Stimulated activated CD8-positive, alpha-beta memory T cell treated with anti-CD3 and anti-CD28 coated beads, Interleukin-2, amount 100 ng/mL, for 48 hours (primary cell): ENCODE measurements around the gene RASGRP1.

Experiments
- DNase-seq, 2 donors: peaks; one replicate each; pipeline ENCODE4 v3.0.0-alpha.2; 2020; ENCODE audit warnings: low read depth in 2 of 2

The RASGRP1 gene

GRCh38 chr15:38459480-38459879 lies 105.1 kb downstream of the RASGRP1 start:
- DNase-seq = no peak

GRCh38 chr15:38458646-38459045 lies 106.0 kb downstream of the RASGRP1 start:
- DNase-seq = no peak

GRCh38 chr15:38455092-38455491 lies 109.5 kb downstream of the RASGRP1 start:
- no peak for DNase-seq

- no peak for DNase-seq
Measured at GRCh38 chr15:38454696-38455090, 109.9 kb downstream of the RASGRP1 start.

DNA sequence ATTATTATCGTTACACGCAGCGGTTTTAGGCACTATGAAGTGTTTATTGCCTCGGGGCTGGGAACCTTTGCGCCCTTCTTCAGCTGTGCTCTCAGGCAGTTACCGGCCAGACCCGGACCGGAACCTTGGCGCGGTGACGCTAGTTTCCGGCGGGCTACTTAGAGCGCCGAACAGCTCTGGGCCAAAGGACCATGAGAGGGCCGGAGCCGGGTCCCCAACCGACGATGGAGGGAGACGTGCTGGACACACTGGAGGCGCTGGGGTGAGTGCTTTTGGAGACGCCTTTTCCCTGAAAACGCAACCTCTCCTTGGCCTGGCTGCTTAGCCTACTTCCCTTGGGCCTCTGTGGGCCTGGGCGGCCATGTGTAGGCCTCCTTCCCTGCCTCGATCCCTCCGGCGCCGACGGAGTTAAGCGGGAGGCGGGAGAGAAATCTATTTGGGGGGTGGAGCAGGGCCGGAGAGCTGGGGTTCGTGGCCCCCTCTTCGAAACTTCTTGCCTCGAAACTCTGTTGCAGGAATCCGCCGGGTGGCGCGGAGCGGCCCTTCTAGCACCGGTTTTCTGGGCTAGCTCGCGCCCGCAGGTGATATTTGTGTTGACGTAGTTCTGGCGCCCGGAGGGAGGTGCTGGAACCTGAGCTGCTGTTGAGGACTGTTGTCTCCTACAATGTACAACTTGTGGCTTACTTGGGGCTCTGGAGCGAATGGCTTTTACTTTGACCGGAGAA lies 110.5 kb downstream of the RASGRP1 start, which contains the start of gene FAM98B:
TSS of gene FAM98B (plus strand) at position 157 of the 725 bp plus-strand sequence. CDS start at position 192, 35 bp downstream.
- peak; percentile 86 to 89 for DNase-seq

DNA sequence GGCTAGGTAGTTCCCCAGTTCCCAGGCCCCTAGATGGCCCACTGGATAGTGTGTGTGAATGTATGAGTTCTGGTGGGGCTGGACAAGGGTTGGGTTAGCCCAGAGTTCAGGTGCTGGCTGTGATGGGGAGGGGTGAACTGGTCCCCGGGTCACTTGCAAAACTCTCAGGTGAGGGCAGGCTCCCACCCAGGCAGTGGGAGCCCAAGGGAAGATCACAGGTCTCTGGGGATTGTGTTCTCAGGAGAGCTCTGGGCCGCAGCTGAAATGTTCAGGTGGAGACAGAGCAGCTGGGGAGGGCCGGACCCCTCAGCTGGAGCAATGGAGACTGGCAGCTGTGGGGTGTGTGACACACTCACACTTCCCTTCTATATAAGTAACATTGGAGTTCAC lies 123.5 kb downstream of the RASGRP1 start:
- DNase-seq = no peak

DNA sequence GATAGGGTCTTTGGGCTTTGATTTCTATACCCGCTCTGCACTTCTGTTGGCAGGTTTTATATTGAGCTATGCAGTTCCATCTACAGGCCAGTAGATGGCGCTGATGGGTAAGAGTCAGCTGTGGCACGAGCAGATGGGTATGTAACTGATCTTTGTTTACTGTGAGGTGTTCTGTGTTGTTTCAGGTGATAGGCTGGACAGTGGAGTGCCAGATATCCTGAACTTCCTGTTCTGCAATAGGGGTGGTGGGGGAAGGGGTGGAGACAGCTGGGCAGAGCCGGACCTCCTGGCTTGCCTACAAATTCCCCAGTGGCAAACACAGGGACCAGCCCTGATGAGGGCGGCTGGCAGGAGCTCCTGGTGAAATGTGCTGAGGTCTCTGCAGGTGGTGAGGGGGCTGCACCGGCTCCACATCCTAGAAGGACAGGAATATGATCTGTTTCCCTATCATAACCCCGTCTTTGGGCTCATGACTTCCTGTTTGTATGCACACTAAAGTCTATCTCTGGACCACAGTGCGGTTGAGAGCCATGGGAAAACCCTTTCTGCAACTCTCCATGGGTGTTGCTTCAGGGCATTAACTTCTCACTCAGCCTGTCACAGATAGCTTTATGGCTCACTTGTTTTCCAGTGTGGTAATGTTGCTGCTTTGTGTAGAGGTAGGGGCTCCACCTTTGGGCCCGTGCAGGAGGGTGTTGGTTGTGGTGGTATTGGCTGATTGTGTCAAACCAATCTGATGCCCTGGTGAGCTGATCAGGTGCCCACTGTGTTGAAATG lies 124.1 kb downstream of the RASGRP1 start:
- DNase-seq = no peak
